ENCODE measurements around the gene PRKAR1B. TPM values are rescaled to one million over a fixed set of nuclear protein-coding genes. Genes with fewer than 3 reads are reported as not detected.

The PRKAR1B gene
- total and polyA plus RNA-seq, 8 donors = 16.3 to 43.5 (median 37.6) TPM

GRCh38 chr7:582081-582835, 144.8 kb downstream of the PRKAR1B start:
- H3K27ac ChIP-seq = no peak overlapping the region
- no peak overlapping the region for H3K4me3 ChIP-seq
- DNase-seq (peak in 1 of 4 donors; percentile 65), ATAC-seq (no peak)
- intact Hi-C loops (cut with DNase I) = no loop called here
- peaks cover 0 to 5% of the 10 kb centered on the region in 2 donors for H3K36me3 ChIP-seq
- TF ChIP-seq, protein P1, sequence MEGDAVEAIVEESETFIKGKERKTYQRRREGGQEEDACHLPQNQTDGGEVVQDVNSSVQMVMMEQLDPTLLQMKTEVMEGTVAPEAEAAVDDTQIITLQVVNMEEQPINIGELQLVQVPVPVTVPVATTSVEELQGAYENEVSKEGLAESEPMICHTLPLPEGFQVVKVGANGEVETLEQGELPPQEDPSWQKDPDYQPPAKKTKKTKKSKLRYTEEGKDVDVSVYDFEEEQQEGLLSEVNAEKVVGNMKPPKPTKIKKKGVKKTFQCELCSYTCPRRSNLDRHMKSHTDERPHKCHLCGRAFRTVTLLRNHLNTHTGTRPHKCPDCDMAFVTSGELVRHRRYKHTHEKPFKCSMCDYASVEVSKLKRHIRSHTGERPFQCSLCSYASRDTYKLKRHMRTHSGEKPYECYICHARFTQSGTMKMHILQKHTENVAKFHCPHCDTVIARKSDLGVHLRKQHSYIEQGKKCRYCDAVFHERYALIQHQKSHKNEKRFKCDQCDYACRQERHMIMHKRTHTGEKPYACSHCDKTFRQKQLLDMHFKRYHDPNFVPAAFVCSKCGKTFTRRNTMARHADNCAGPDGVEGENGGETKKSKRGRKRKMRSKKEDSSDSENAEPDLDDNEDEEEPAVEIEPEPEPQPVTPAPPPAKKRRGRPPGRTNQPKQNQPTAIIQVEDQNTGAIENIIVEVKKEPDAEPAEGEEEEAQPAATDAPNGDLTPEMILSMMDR (IDR thresholded peaks at IDR 0.05) = no peak
- peaks cover 0 to 4% of the 10 kb centered on the region in 2 donors for H3K9me3 ChIP-seq
- H3K27me3 ChIP-seq = no peaks in the 10 kb centered on the region
- H3K4me1 ChIP-seq = no peaks in the 10 kb centered on the region

DNA sequence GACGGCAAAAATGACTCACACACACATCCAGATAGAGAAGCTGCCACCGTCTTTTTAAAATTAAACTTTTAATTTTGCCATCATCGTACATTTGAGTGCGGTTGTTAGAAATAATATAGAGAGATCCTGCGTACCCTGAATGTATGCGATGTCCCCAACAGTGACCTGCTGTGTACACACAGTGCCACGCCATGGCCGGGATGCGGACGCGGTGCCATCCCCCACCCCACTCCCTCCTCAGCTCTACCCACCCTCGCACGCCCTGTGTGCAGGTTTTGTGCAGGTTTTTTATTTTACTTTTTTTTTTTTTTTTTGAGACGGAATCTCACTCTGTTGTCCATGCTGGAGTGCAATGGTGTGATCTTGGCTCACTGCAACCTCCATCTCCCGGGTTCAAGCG, 148.7 kb downstream of the PRKAR1B start:
- Histone ChIP-seq H3K36me3 (peaks cover 0 to 5% of the 10 kb centered on the region in 2 donors), H3K9me3 (no peaks in the 10 kb centered on the region), H3K4me3 (no peak overlapping the region), H3K27me3 (no peaks in the 10 kb centered on the region), H3K4me1 (no peaks in the 10 kb centered on the region), H3K27ac (no peak overlapping the region)
- intact Hi-C loops (cut with DNase I) = no loop called here
- DNase-seq = peak in 1 of 4 donors; percentile 60
- TF ChIP-seq, protein P1 (IDR thresholded peaks at IDR 0.05) = no peak
- no peak for ATAC-seq

DNA sequence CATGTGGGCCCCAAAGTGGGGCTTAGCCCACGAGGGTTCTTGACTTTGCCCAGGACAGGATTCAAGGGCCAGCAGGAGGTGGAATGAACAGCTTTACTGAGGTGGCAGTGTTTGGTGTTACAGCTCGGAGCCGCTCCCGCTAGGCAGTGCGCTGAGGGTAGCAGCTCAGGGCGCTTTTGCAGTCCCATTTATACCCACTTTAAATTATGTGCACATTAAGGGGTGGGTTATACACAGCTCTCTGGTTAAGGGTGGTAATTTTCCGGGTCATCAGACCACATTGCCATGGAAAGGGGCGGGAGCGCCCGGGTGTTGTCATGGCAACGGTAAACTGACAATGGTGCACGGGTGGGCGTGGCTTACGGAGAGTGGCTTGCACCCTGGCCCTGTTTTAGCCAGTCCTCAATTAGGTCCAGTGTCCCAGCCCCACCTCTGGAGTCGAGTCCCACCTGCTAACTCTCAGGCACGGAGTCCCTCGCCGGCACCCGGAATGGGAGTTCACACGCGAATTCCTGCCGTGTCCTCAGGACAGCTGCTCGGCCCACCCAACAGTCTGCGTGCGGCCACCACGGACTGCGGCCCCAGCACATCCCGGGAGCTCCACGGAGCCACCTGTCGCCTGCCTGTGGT, 149.2 kb downstream of the PRKAR1B start:
- ATAC-seq = no peak
- no peaks in the 10 kb centered on the region for H3K9me3 ChIP-seq
- H3K4me1 ChIP-seq = no peaks in the 10 kb centered on the region
- peaks cover 0 to 5% of the 10 kb centered on the region in 2 donors for H3K36me3 ChIP-seq
- TF ChIP-seq, protein P1 (IDR thresholded peaks at IDR 0.05) = no peak
- no peak overlapping the region for H3K27ac ChIP-seq
- DNase-seq = peak in 1 of 4 donors; percentile 59
- no peak overlapping the region for H3K4me3 ChIP-seq
- intact Hi-C loops (cut with DNase I) = no loop called here
- H3K27me3 ChIP-seq = no peaks in the 10 kb centered on the region

DNA sequence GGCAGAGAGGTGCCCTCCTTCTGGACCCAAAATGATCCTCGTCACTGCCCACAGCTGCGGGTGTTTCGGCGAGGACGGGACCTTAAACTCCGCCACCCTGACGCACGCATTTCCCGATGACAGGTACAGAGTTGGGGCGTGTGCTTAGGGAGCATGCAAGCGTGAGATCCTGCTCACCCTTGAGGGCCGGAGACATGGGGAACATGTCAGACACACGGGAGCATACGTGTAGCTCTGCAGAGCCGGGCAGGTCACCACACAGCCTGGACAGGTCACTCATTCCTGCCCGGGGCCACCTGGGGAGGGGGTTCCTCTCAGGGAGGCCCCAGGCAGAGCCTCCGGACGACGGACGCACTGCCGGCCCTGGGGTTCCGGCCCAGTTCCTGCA, 149.8 kb downstream of the PRKAR1B start:
- TF ChIP-seq, protein P1 (IDR thresholded peaks at IDR 0.05) = no peak
- intact Hi-C loops (cut with DNase I) = no loop called here
- Histone ChIP-seq H3K27ac (no peak overlapping the region), H3K27me3 (no peaks in the 10 kb centered on the region), H3K9me3 (no peaks in the 10 kb centered on the region), H3K4me3 (no peak overlapping the region), H3K4me1 (no peaks in the 10 kb centered on the region), H3K36me3 (peaks cover 0 to 5% of the 10 kb centered on the region in 2 donors)
- no peak for ATAC-seq
- DNase-seq = peak in 1 of 4 donors; percentile 63

GRCh38 chr7:576524-577277, 150.4 kb downstream of the PRKAR1B start:
- no peak overlapping the region for H3K4me3 ChIP-seq
- ATAC-seq (no peak), DNase-seq (peak in 1 of 4 donors; percentile 67)
- no peaks in the 10 kb centered on the region for H3K27me3 ChIP-seq
- H3K27ac ChIP-seq = no peak overlapping the region
- peaks cover 0 to 5% of the 10 kb centered on the region in 2 donors for H3K36me3 ChIP-seq
- intact Hi-C loops (cut with DNase I) = no loop called here
- TF ChIP-seq, protein P1 (IDR thresholded peaks at IDR 0.05) = no peak
- no peaks in the 10 kb centered on the region for H3K9me3 ChIP-seq
- no peaks in the 10 kb centered on the region for H3K4me1 ChIP-seq
